Fibroblast of peridontal ligament (primary cell): Measurements from ENCODE around the gene RTL1.

Experiments
- DNase-seq: peaks from one replicate; pipeline ENCODE4 v3.0.0-alpha.2; 2010; ENCODE audit errors: extremely low read depth

Gene RTL1

GRCh38 chr14:100834794-100835547 is 68.6 kb downstream of the RTL1 start:
- DNase-seq = no peak

DNA sequence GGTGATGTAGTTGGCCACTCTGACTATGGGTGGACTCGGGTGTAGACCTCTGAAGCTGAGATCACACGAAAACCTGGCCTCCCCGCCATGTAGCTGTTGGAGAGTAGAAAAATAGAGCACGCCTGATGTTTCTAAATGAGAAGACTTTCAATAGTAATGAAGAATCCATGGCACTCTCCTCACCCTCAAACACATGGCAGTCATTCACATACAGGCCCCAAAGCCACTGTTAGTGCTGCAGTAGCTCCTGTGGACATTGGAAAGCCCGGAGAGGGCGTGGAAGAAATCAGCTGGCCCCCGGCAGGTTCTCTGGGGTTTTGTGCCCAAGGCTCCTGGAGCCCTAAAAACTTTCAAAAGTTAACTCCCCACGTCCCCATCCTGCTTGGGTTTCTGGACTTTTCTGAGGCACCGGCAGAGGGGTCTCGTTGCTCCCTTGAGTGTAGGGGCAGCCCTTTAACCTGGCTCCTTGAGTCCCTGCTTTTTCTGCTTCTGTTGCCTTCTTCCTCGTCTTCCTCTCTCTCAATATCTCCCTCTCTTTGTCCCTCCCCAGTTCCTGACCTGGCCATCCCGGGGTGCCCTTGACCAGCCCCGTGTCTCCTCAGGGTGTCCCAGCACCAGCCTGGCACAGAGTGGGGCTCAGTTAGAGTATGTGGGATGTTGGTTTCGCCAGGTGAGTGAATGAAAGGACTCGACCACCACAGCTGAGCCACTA is 69.3 kb downstream of the RTL1 start:
- DNase-seq = no peak

- no peak for DNase-seq
These were observed 71.1 kb downstream of the RTL1 start for GRCh38 chr14:100832311-100832960.

GRCh38 chr14:100830681-100831080 is 72.8 kb downstream of the RTL1 start:
- DNase-seq = no peak
